Upper lobe of left lung (tissue), 6 donors: Measurements from ENCODE around the gene WDFY3. TPM values are rescaled to one million over a fixed set of nuclear protein-coding genes. Genes with fewer than 3 reads are reported as not detected.

ENCODE experiments used
- ATAC-seq, 2 donors: fragments of 200-7000 bp; cut with Tn5 transposase; one replicate each; pipeline ENCODE4 v1.9.1; 2022; ENCODE audit warnings: mild to moderate bottlenecking in 2 of 2, moderate library complexity in 2 of 2; ENCODE audit not compliant: low FRiP score in 2 of 2
- DNase-seq, 2 donors: peaks; one replicate each; pipeline ENCODE4 v3.0.0-alpha.2; 2019 to 2020
- H3K27ac ChIP-seq, 4 donors: fragments of 200-600 bp; sonication (generic); one replicate each; pipeline ENCODE4 v1.5.1; 2016 to 2019
- H3K27me3 ChIP-seq, 4 donors: fragments of 200-600 bp; sonication (generic); one replicate each; pipeline ENCODE4 v1.5.1; 2017 to 2019
- H3K36me3 ChIP-seq, 4 donors: fragments of 200-600 bp; sonication (generic); one replicate each; pipeline ENCODE4 v1.5.1; 2016 to 2019
- H3K4me1 ChIP-seq, 4 donors: fragments of 200-600 bp; sonication (generic); one replicate each; pipeline ENCODE4 v1.5.1; 2018 to 2019
- H3K4me3 ChIP-seq, 4 donors: fragments of 200-600 bp; sonication (generic); one replicate each; pipeline ENCODE4 v1.5.1; 2017 to 2019; ENCODE audit warnings: mild to moderate bottlenecking in 2 of 4, moderate library complexity in 1 of 4
- H3K9me3 ChIP-seq, 4 donors: fragments of 200-600 bp; sonication (generic); one replicate each; pipeline ENCODE4 v1.5.1; 2018 to 2019
- EP300 ChIP-seq, 4 donors: sonication (generic); formaldehyde crosslinking; IDR thresholded peaks; one replicate each; pipeline ENCODE4 v1.5.1; 2017; ENCODE audit warnings: antibody characterized with exemption in 4 of 4, control low read depth in 2 of 4
- POLR2A ChIP-seq, 4 donors: fragments of 450-650 bp; IDR thresholded peaks; one replicate each; pipeline ENCODE4 v1.5.1; 2016 to 2017; ENCODE audit warnings: antibody characterized with exemption in 4 of 4, mild to moderate bottlenecking in 2 of 4
- POLR2AphosphoS5 ChIP-seq, 2 donors: sonication (generic); formaldehyde crosslinking; IDR thresholded peaks; one replicate each; pipeline ENCODE4 v1.5.1; 2017; ENCODE audit warnings: antibody characterized with exemption in 2 of 2
- WGBS, 2 donors: methylation state at CpG; one replicate each; pipeline ENCODE4 v1.1.5; 2017 to 2018; 5-methylcytosine and 5-hydroxymethylcytosine counted together
- total RNA-seq, 6 donors: library from RNA; depleted of rRNA in 4 of 6; stranded (reverse); fragments of >200 nt in 4 of 6; gene quantifications; one replicate each; pipeline versions ENCODE4 v1.1.0 to v1.2.1, GENCODE V29; 2016 to 2021
- TF ChIP-seq, protein P1 (sequence below), 6 experiments: fragments of 450-650 bp in 4 of 6; fragments of 200-600 bp in 2 of 6; sonication (generic) in 2 of 6; IDR thresholded peaks; one replicate each; pipeline ENCODE4 v1.5.1; 2016 to 2019; ENCODE audit warnings: antibody characterized with exemption in 6 of 6
- donor health status: DM: no; HTN: no; CAD: no; lungs with moderate emphysema.
- donor health status: DM: no; HTN: yes; CAD: no; lungs with severe emphysema.

Gene WDFY3
- total RNA-seq, 6 donors from 2014 or later: 52.0 to 159 (median 103) TPM

DNA sequence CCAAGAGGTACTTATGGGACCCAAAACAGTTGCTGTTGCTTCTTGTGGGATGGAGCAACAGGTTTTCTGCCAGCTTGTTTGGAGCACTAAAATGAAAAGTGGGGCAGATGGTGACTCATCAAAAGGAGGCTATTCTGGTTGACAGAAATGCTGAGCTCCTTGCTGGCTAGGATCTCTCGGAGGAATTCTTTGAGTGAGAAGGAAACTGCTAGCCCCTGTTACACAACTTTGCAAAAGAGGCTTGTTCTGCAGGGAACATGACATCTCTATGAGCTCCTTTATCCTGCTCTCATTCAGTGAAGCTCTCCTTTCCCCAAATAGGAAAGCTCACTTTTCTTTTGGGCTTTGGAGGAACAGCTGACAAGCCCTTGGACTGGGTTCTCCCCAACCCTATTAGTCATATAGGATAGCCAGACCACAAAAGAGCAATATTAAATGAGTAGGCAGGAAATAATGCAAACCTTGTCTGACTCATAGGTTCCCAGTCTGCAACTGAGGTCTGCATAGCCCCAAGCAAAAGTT lies 275.3 kb downstream of the WDFY3 start:
- 35 to 57% methylated on average over 1 of the region's 1 CpG for WGBS, 2 donors
- DNase-seq (no peak), ATAC-seq (peak; percentile 30 to 89)
- Histone ChIP-seq H3K36me3 (peaks cover 18 to 94% (median 52%) of the 10 kb centered on the region in 4 donors), H3K27me3 (no peaks in the 10 kb centered on the region), H3K27ac (no peak overlapping the region), H3K9me3 (no peaks in the 10 kb centered on the region), H3K4me1 (peaks cover 0 to 5% (median 1%) of the 10 kb centered on the region in 4 donors), H3K4me3 (no peak overlapping the region)
- TF ChIP-seq, protein P1, sequence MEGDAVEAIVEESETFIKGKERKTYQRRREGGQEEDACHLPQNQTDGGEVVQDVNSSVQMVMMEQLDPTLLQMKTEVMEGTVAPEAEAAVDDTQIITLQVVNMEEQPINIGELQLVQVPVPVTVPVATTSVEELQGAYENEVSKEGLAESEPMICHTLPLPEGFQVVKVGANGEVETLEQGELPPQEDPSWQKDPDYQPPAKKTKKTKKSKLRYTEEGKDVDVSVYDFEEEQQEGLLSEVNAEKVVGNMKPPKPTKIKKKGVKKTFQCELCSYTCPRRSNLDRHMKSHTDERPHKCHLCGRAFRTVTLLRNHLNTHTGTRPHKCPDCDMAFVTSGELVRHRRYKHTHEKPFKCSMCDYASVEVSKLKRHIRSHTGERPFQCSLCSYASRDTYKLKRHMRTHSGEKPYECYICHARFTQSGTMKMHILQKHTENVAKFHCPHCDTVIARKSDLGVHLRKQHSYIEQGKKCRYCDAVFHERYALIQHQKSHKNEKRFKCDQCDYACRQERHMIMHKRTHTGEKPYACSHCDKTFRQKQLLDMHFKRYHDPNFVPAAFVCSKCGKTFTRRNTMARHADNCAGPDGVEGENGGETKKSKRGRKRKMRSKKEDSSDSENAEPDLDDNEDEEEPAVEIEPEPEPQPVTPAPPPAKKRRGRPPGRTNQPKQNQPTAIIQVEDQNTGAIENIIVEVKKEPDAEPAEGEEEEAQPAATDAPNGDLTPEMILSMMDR (IDR thresholded peaks at IDR 0.05): no peak
- no peak for TF ChIP-seq POLR2AphosphoS5 (IDR thresholded peaks at IDR 0.05)

DNA sequence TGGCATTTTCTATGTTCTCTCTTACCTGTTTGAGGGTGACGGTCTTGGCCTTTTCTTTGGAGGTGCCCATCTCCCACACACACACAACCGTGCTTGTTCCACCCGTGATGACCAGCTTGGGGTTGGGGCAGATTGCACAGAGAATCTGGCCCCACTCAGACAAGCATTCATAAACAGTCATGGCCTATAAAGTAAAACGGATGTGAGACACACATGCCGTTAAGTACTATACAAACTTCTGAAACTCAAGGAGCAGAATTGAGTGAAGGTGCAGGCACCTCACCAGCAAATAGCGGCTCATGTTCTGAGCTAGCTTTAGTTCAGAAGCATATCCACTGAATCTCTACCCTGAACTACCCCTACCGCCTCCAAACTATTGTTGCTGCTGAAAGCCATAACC lies 276.0 kb downstream of the WDFY3 start:
- ATAC-seq (no peak), DNase-seq (no peak)
- H3K27ac ChIP-seq: no peak overlapping the region
- peaks cover 16 to 94% (median 46%) of the 10 kb centered on the region in 4 donors for H3K36me3 ChIP-seq
- TF ChIP-seq, protein P1 (IDR thresholded peaks at IDR 0.05): no peak
- TF ChIP-seq POLR2A (IDR thresholded peaks at IDR 0.05) (no peak), POLR2AphosphoS5 (IDR thresholded peaks at IDR 0.05) (no peak), EP300 (IDR thresholded peaks at IDR 0.05) (no peak)
- H3K27me3 ChIP-seq: no peaks in the 10 kb centered on the region
- 96 to 99% methylated on average over 7 of the region's 7 CpGs for WGBS, 2 donors
- H3K9me3 ChIP-seq: no peaks in the 10 kb centered on the region
- peaks cover 0 to 5% (median 1%) of the 10 kb centered on the region in 4 donors for H3K4me1 ChIP-seq
- no peak overlapping the region for H3K4me3 ChIP-seq

DNA sequence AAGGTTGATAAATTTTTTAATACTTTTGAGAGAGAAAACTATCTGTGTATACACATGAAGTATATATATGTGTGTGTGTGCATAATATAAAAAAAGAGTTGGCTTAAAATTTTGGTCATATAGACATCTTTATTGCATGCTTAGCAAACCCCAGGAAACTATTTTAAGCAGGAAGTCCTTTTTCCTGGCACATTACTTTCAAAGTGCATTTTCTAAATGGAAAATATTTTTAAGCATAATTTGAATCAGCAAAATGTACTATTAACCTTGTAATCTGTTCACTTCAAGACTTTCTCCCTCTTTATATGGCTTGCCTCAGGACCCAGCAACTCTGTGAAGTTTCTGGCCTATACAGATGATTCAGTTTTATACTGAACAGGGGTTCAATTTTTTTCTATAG lies 277.3 kb downstream of the WDFY3 start:
- DNase-seq: no peak
- Histone ChIP-seq H3K4me3 (no peak overlapping the region), H3K4me1 (peaks cover 0 to 5% (median 1%) of the 10 kb centered on the region in 4 donors), H3K27me3 (no peaks in the 10 kb centered on the region), H3K9me3 (no peaks in the 10 kb centered on the region), H3K36me3 (peaks cover 7 to 93% (median 38%) of the 10 kb centered on the region in 4 donors), H3K27ac (no peak overlapping the region)
- TF ChIP-seq EP300 (IDR thresholded peaks at IDR 0.05): no peak
- TF ChIP-seq POLR2AphosphoS5 (IDR thresholded peaks at IDR 0.05): no peak
- TF ChIP-seq, protein P1 (IDR thresholded peaks at IDR 0.05): no peak
- TF ChIP-seq POLR2A (IDR thresholded peaks at IDR 0.05): no peak
- no peak for ATAC-seq

DNA sequence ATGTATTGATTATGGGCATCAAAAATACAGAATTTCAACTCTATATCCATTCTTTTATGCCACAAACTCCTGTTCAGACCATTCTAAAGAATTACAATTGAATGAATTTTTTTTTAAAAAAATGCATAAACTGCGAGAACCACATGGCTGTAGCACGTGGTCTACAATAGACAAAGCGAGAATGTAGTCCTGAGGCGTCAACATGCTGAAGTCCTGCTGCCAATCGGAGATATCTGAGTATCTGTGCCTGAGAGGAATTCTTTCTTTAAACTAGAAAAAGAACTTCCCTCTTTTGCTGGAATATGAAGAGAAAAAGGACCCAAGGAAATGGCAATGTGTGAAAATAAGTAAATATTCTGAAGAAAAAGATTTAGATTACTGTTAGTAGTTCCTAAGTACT lies 277.9 kb downstream of the WDFY3 start:
- no peak for TF ChIP-seq EP300 (IDR thresholded peaks at IDR 0.05)
- TF ChIP-seq POLR2AphosphoS5 (IDR thresholded peaks at IDR 0.05): no peak
- TF ChIP-seq, protein P1 (IDR thresholded peaks at IDR 0.05): no peak
- TF ChIP-seq POLR2A (IDR thresholded peaks at IDR 0.05): no peak
- Histone ChIP-seq H3K4me1 (peaks cover 1 to 5% (median 5%) of the 10 kb centered on the region in 4 donors), H3K27ac (no peak overlapping the region), H3K27me3 (no peaks in the 10 kb centered on the region), H3K36me3 (peaks cover 7 to 94% (median 37%) of the 10 kb centered on the region in 4 donors), H3K4me3 (no peak overlapping the region), H3K9me3 (no peaks in the 10 kb centered on the region)
- DNase-seq: no peak
- no peak for ATAC-seq
- 95 to 96% methylated on average over 5 of the region's 5 CpGs for WGBS, 2 donors

DNA sequence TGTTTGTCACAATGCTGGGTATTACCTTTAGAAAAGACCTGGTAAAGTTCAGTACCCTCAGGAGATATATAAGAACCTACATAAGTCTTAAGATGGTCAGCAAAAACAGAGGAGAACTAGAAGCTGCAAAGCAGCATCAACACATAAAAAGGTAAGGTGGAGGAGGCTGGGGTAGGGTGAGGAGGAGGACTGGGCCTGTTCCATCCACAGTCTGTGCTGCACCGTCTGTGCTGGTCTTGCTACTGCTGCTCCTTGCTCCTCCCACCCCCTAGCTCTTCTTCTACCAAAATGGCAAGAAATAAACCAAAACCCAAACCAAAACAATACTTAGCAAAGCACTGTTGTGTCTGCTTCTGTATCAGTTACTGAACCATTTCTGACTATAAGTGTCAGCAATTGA lies 281.4 kb downstream of the WDFY3 start:
- Histone ChIP-seq H3K27me3 (no peaks in the 10 kb centered on the region), H3K27ac (no peak overlapping the region), H3K36me3 (peaks cover 5 to 86% (median 29%) of the 10 kb centered on the region in 4 donors), H3K4me1 (peaks cover 13 to 36% (median 26%) of the 10 kb centered on the region in 4 donors), H3K4me3 (no peak overlapping the region), H3K9me3 (no peaks in the 10 kb centered on the region)
- TF ChIP-seq EP300 (IDR thresholded peaks at IDR 0.05) (no peak), POLR2A (IDR thresholded peaks at IDR 0.05) (no peak), POLR2AphosphoS5 (IDR thresholded peaks at IDR 0.05) (no peak)
- TF ChIP-seq, protein P1 (IDR thresholded peaks at IDR 0.05): no peak
- 80 to 84% methylated on average over 1 of the region's 1 CpG for WGBS, 2 donors
- DNase-seq: no peak
- no peak for ATAC-seq
